ENCODE measurements around the gene VLDLR. TPM values are rescaled to one million over a fixed set of nuclear protein-coding genes. Genes with fewer than 3 reads are reported as not detected.
"Not testable (repeated sequence)": the region's sequence is repeated elsewhere in the genome, so short reads cannot be mapped to it uniquely, and the experiment has no call there.

The VLDLR gene
- total RNA-seq, 4 donors from 2014 or later: 15.5 to 17.0 (median 16.8) TPM

DNA sequence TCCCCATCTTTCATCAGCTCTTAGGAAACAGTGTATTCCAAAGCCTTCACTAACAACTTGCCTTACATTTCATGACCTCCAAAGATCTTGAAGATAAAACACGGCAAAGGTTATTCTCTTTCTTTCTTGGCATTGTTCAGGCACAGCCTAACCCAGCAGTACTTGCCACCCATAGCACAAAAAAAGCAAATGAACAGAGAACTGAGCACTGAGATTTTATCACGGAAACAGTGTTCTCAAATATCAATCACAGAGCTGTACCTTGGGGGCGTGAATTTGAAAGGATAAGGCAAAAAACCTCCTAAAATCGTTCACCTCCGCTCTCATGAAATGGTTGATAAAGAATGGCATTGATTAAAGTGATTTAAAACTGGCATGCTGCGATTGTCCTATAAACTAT, 78.8 kb downstream of the VLDLR start:
- Histone ChIP-seq H3K9me3 (no peaks in the 10 kb centered on the region), H3K4me1 (no peaks in the 10 kb centered on the region), H3K27me3 (no peaks in the 10 kb centered on the region), H3K36me3 (no peaks in the 10 kb centered on the region), H3K27ac (replicated peaks in 1 of 4) (no peak overlapping the region), H3K4me3 (no peak overlapping the region)
- TF ChIP-seq EP300 (IDR thresholded peaks at IDR 0.05) (no peak), POLR2AphosphoS5 (IDR thresholded peaks at IDR 0.05) (no peak), POLR2A (IDR thresholded peaks at IDR 0.05; ENCODE audit: low read depth) (no peak)
- TF ChIP-seq, protein P1, sequence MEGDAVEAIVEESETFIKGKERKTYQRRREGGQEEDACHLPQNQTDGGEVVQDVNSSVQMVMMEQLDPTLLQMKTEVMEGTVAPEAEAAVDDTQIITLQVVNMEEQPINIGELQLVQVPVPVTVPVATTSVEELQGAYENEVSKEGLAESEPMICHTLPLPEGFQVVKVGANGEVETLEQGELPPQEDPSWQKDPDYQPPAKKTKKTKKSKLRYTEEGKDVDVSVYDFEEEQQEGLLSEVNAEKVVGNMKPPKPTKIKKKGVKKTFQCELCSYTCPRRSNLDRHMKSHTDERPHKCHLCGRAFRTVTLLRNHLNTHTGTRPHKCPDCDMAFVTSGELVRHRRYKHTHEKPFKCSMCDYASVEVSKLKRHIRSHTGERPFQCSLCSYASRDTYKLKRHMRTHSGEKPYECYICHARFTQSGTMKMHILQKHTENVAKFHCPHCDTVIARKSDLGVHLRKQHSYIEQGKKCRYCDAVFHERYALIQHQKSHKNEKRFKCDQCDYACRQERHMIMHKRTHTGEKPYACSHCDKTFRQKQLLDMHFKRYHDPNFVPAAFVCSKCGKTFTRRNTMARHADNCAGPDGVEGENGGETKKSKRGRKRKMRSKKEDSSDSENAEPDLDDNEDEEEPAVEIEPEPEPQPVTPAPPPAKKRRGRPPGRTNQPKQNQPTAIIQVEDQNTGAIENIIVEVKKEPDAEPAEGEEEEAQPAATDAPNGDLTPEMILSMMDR (IDR thresholded peaks at IDR 0.05): no peak
- intact Hi-C loops (cut with DNase I): no loop called here
- no peak for DNase-seq (ENCODE audit: extremely low spot score)
- WGBS: 82% methylated on average over 6 of the region's 6 CpGs

DNA sequence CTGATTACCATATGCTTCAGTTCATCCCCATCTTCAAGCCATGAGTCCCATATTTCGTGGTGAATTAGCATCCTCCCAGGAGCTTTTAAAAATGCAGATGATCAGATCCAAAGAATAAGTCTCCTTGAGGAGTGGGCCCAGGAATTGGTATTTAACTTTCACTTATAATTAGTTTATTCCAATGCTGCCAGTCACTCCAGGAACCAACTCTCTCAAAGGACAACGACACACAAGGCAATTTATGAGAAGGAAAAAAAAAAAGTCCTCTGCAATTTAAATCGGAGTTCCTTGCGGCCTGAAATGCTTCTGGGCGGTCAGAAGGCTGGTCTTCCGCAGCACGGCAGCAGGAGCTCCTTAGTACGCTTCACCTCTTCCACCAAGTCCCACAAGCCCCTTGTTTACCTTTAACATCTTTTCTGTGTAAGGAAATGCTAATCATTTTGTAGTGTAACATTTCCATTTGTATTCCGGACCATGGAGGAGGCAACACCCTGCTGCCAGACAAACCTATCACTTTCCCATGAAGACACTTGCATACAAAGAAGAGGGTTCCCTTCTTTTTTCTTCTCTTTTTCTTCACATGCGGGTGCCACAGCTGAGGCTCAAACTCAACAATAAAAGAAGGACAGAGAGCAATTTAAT, 79.4 kb downstream of the VLDLR start:
- Histone ChIP-seq H3K4me3 (no peak overlapping the region), H3K4me1 (no peaks in the 10 kb centered on the region), H3K36me3 (no peaks in the 10 kb centered on the region), H3K27ac (replicated peaks in 1 of 4) (no peak overlapping the region), H3K9me3 (no peaks in the 10 kb centered on the region), H3K27me3 (no peaks in the 10 kb centered on the region)
- intact Hi-C loops (cut with DNase I): no loop called here
- DNase-seq (ENCODE audit: extremely low spot score): no peak
- 83% methylated on average over 10 of the region's 10 CpGs for WGBS
- TF ChIP-seq, protein P1 (IDR thresholded peaks at IDR 0.05): no peak

DNA sequence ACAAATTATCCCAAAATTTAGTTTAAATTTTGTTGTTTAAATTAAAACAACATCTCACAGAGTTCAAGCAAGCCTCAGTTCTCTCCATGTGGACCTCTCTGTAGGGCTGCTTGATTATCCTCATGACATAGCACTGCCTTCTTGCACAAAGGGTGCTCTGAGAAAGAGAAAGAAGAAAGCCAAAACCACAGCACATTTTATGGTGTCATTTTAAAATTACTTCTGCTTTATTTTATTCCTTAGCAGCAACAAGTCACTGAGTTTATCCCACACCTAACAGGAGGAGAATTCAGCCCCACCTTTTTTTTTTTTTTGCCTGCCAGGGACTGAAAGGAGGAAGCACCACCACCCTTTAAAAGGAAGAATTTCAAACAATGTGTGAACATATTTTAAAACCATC, 82.9 kb downstream of the VLDLR start:
- Histone ChIP-seq H3K4me3 (no peak overlapping the region), H3K36me3 (no peaks in the 10 kb centered on the region), H3K27ac (replicated peaks in 1 of 4) (no peak overlapping the region), H3K9me3 (no peaks in the 10 kb centered on the region), H3K27me3 (no peaks in the 10 kb centered on the region), H3K4me1 (no peaks in the 10 kb centered on the region)
- TF ChIP-seq POLR2AphosphoS5 (IDR thresholded peaks at IDR 0.05) (no peak), EP300 (IDR thresholded peaks at IDR 0.05) (no peak), POLR2A (IDR thresholded peaks at IDR 0.05; ENCODE audit: low read depth) (no peak)
- TF ChIP-seq, protein P1 (IDR thresholded peaks at IDR 0.05): no peak
- intact Hi-C loops (cut with DNase I): no loop called here
- DNase-seq (ENCODE audit: extremely low spot score): no peak

DNA sequence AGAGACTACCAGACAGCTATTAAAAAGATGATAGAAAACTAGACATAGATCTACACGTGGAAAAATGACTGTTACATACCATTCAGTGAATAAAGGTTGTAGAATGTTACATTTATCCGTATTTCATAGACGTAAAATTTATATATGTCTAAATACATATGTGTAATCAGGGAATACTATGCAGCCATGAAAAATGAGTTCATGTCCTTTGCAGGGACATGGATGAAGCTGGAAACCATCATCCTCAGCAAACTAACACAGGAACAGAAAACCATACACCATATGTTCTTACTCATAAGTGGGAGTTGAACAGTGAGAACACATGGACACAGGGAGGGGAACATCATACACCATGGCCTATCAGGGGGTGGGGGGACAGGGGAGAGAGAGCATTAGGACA, 85.7 kb downstream of the VLDLR start:
- intact Hi-C loops (cut with DNase I): not testable (repeated sequence)
- 98% methylated on average over 3 of the region's 3 CpGs for WGBS

More for the DNA sequence above, 85.7 kb downstream of the VLDLR start:
- not testable (repeated sequence) for H3K27me3 ChIP-seq; DNase-seq (ENCODE audit: extremely low spot score); H3K4me1 ChIP-seq; H3K27ac ChIP-seq (replicated peaks in 1 of 4); H3K36me3 ChIP-seq; H3K4me3 ChIP-seq; H3K9me3 ChIP-seq

Other genes starting within 250 kb of the VLDLR start
- gene KCNV2, start 95.7 kb downstream of the VLDLR start, total RNA-seq: not detected
- gene PUM3, start 222.3 kb downstream of the VLDLR start, total RNA-seq: 10 to 100 TPM; 14.2 to 36.9 (median 17.2) TPM